Smooth muscle cell (in vitro differentiated cells): ENCODE measurements around the gene CACTIN. TPM values are rescaled to one million over a fixed set of nuclear protein-coding genes. Genes with fewer than 3 reads are reported as not detected.

Experiments
- DNase-seq: peaks from one replicate; lab custom pipeline; 2025; ENCODE audit not compliant: unreplicated experiment; lab: John Stamatoyannopoulos, UW
- H2AFZ ChIP-seq: fragments of 200-600 bp; sonication (generic); 2 replicates; pipeline ENCODE4 v1.6.0; 2016; ENCODE audit warnings: antibody characterized with exemption, low read depth, mild to moderate bottlenecking
- H3F3A ChIP-seq: fragments of 200-600 bp; sonication (generic); 2 replicates; pipeline ENCODE4 v1.6.0; 2017; ENCODE audit warnings: antibody characterized with exemption, low read depth
- H3K27ac ChIP-seq: fragments of 200-600 bp; sonication (generic); 2 replicates; pipeline ENCODE4 v1.5.1; 2016; ENCODE audit warnings: low read depth, mild to moderate bottlenecking
- H3K27me3 ChIP-seq: fragments of 200-600 bp; sonication (generic); 2 replicates; pipeline ENCODE4 v1.6.1; 2016; ENCODE audit warnings: low read depth, mild to moderate bottlenecking
- H3K36me3 ChIP-seq: fragments of 200-600 bp; sonication (generic); 2 replicates; pipeline ENCODE4 v1.5.1; 2016; ENCODE audit warnings: low read depth
- H3K4me1 ChIP-seq: fragments of 200-600 bp; sonication (generic); 2 replicates; pipeline ENCODE4 v1.5.1; 2016; ENCODE audit warnings: low read depth
- H3K4me2 ChIP-seq: fragments of 200-600 bp; sonication (generic); 2 replicates; pipeline ENCODE4 v1.6.0; 2016; ENCODE audit warnings: mild to moderate bottlenecking
- H3K4me3 ChIP-seq: fragments of 200-600 bp; sonication (generic); 2 replicates; pipeline ENCODE4 v1.5.1; 2016; ENCODE audit warnings: mild to moderate bottlenecking
- H3K79me2 ChIP-seq: fragments of 200-600 bp; sonication (generic); 2 replicates; pipeline ENCODE4 v1.6.0; 2016; ENCODE audit warnings: low read depth, mild to moderate bottlenecking
- H3K9ac ChIP-seq: fragments of 200-600 bp; sonication (generic); 2 replicates; pipeline ENCODE4 v1.6.0; 2016; ENCODE audit warnings: low read depth
- H3K9me3 ChIP-seq: fragments of 200-600 bp; sonication (generic); replicated peaks from 2 replicates; pipeline ENCODE4 v1.5.1; 2016; ENCODE audit warnings: low read depth
- H4K20me1 ChIP-seq: fragments of 200-600 bp; sonication (generic); 2 replicates; pipeline ENCODE4 v1.6.0; 2016; ENCODE audit warnings: low read depth
- CTCF ChIP-seq: fragments of 200-600 bp; sonication (generic); IDR thresholded peaks from 2 replicates; pipeline ENCODE4 v1.5.1; 2017; ENCODE audit warnings: borderline replicate concordance, mild to moderate bottlenecking, antibody characterized with exemption; ENCODE audit not compliant: insufficient read depth, poor library complexity, severe bottlenecking
- WGBS: methylation state at CpG from one replicate; pipeline ENCODE4 v1.1.7; 2016; ENCODE audit warnings: low lambda C conversion rate; 5-methylcytosine and 5-hydroxymethylcytosine counted together
- polyA plus RNA-seq: library from polyadenylated mRNA; unstranded; fragments of >200 nt; fragmentation: Nextera tagmentation; extraction: Ambion mirVana; gene quantifications from 2 replicates; pipeline ENCODE4 v1.2.1, GENCODE V29; 2016
- total RNA-seq: library from RNA; depleted of rRNA; stranded (reverse); fragments of >200 nt; gene quantifications from 2 replicates; pipeline ENCODE4 v1.2.3, GENCODE V29; 2014

The CACTIN gene
- total and polyA plus RNA-seq, 2 experiments from 2014 or later: 16.7 to 22.5 TPM

- H3F3A ChIP-seq: no peaks in the 10 kb centered on the region
These were observed 11.6 kb downstream of the CACTIN start for GRCh38 chr19:3614858-3615505.

GRCh38 chr19:3613818-3614661 lies 12.6 kb downstream of the CACTIN start:
- Histone ChIP-seq H3K36me3 (no peaks in the 10 kb centered on the region), H3K27me3 (no peaks in the 10 kb centered on the region), H3K79me2 (no peaks in the 10 kb centered on the region), H3K4me1 (no peaks in the 10 kb centered on the region), H2AFZ (no peak overlapping the region), H3K9ac (no peak overlapping the region), H4K20me1 (no peaks in the 10 kb centered on the region), H3F3A (no peaks in the 10 kb centered on the region), H3K9me3 (no peaks in the 10 kb centered on the region), H3K4me2 (no peak overlapping the region), H3K27ac (no peak overlapping the region), H3K4me3 (no peak overlapping the region)
- TF ChIP-seq CTCF: no peak
- no peak for DNase-seq
- 94% methylated on average over 31 of the region's 39 CpGs for WGBS

More at GRCh38 chr19:3614858-3615505, 11.6 kb downstream of the CACTIN start:
- H2AFZ ChIP-seq: no peak overlapping the region
- H3K9ac ChIP-seq: no peak overlapping the region
- H3K4me2 ChIP-seq: no peak overlapping the region
- H3K4me1 ChIP-seq: no peaks in the 10 kb centered on the region
- H4K20me1 ChIP-seq: no peaks in the 10 kb centered on the region
- TF ChIP-seq CTCF: no peak
- WGBS: 98% methylated on average over 8 of the region's 18 CpGs
- H3K27me3 ChIP-seq: no peaks in the 10 kb centered on the region
- no peaks in the 10 kb centered on the region for H3K36me3 ChIP-seq
- H3K27ac ChIP-seq: no peak overlapping the region
- H3K4me3 ChIP-seq: no peak overlapping the region
- no peaks in the 10 kb centered on the region for H3K79me2 ChIP-seq
- no peaks in the 10 kb centered on the region for H3K9me3 ChIP-seq
- no peak for DNase-seq

- Histone ChIP-seq H3K27ac (no peak overlapping the region), H3K36me3 (no peaks in the 10 kb centered on the region), H3K4me2 (no peak overlapping the region), H3K79me2 (no peaks in the 10 kb centered on the region), H3K4me3 (no peak overlapping the region), H3K9ac (no peak overlapping the region), H3F3A (no peaks in the 10 kb centered on the region), H3K9me3 (no peaks in the 10 kb centered on the region), H4K20me1 (no peaks in the 10 kb centered on the region), H2AFZ (no peak overlapping the region), H3K27me3 (no peaks in the 10 kb centered on the region), H3K4me1 (no peaks in the 10 kb centered on the region)
- no peak for DNase-seq
- WGBS: 92% methylated on average over 62 of the region's 79 CpGs
- no peak for TF ChIP-seq CTCF
These were observed 13.5 kb downstream of the CACTIN start for GRCh38 chr19:3612901-3613741.
